Measurements from ENCODE around the gene TMCC1. TPM values are rescaled to one million over a fixed set of nuclear protein-coding genes. Genes with fewer than 3 reads are reported as not detected.

The TMCC1 gene
- total RNA-seq, 2 experiments from 2014 or later = 21.6 to 22.1 TPM

GRCh38 chr3:129608087-129608935, 285.2 kb downstream of the TMCC1 start:
- Mint-ChIP-seq H3K9me3 (no peaks in the 10 kb centered on the region), H3K4me1 (peaks cover 14% of the 10 kb centered on the region), H3K27me3 (peaks cover 49% of the 10 kb centered on the region), H3K36me3 (peaks cover 1% of the 10 kb centered on the region), H3K27ac (no peak overlapping the region), H3K4me3 (peak overlapping the region; percentile 1)
- POLR2A ChIA-PET = no interaction called here
- ATAC-seq (ENCODE audit: low read depth) (no peak), DNase-seq (no peak)

GRCh38 chr3:129607391-129608068, 286.0 kb downstream of the TMCC1 start:
- no peak for ATAC-seq (ENCODE audit: low read depth)
- Mint-ChIP-seq H3K27me3 (peaks cover 56% of the 10 kb centered on the region), H3K9me3 (no peaks in the 10 kb centered on the region), H3K4me3 (peak overlapping the region; percentile 89), H3K27ac (no peak overlapping the region), H3K36me3 (peaks cover 1% of the 10 kb centered on the region), H3K4me1 (peaks cover 14% of the 10 kb centered on the region)
- POLR2A ChIA-PET = interaction anchor here (0.7 kb wide), 1 partner anchor 9 kb away, joined by 4 read pairs; no protein-coding TSS in a partner anchor
- DNase-seq = no peak

- peak; percentile 44 for ATAC-seq (ENCODE audit: low read depth)
- Mint-ChIP-seq H3K4me3 (peak within 1 kb of the TSS; percentile 89), H3K4me1 (peaks cover 14% of the 10 kb centered on the region), H3K9me3 (no peaks in the 10 kb centered on the region), H3K27me3 (peaks cover 61% of the 10 kb centered on the region), H3K27ac (peak within 1 kb of the TSS; percentile 75), H3K36me3 (peaks cover 1% of the 10 kb centered on the region)
- POLR2A ChIA-PET = interaction anchor here (0.7 kb wide), 1 partner anchor 9 kb away, joined by 4 read pairs; no protein-coding TSS in a partner anchor
- peak; percentile 59 for DNase-seq
These were observed 286.7 kb downstream of the TMCC1 start, which contains the start of gene PLXND1 for GRCh38 chr3:129606636-129607390. Gene PLXND1 (minus strand): TSS chr3:129606676. CDS start chr3:129606639, 37 bp downstream.

- peaks cover 65% of the 10 kb centered on the region for H3K27me3 Mint-ChIP-seq
- DNase-seq (peak; percentile 52), ATAC-seq (ENCODE audit: low read depth) (peak; percentile 4)
- peaks cover 1% of the 10 kb centered on the region for H3K36me3 Mint-ChIP-seq
- no peak overlapping the region for H3K27ac Mint-ChIP-seq
- POLR2A ChIA-PET = interaction anchor here (0.5 to 1.4 kb wide), 4 partner anchors 10 to 431 kb away, joined by 3 to 4 read pairs (median 3); no protein-coding TSS in a partner anchor
- no peaks in the 10 kb centered on the region for H3K9me3 Mint-ChIP-seq
- H3K4me1 Mint-ChIP-seq = peaks cover 14% of the 10 kb centered on the region
- H3K4me3 Mint-ChIP-seq = peak overlapping the region; percentile 86
These were observed 287.4 kb downstream of the TMCC1 start for GRCh38 chr3:129605922-129606635.

- peak; percentile 59 for DNase-seq
- POLR2A ChIA-PET = interaction anchor here (0.5 to 1.4 kb wide), 4 partner anchors 9 to 431 kb away, joined by 3 to 4 read pairs (median 3); no protein-coding TSS in a partner anchor
- Mint-ChIP-seq H3K9me3 (no peaks in the 10 kb centered on the region), H3K36me3 (peaks cover 1% of the 10 kb centered on the region), H3K27ac (peak overlapping the region; percentile 75), H3K4me1 (peaks cover 14% of the 10 kb centered on the region), H3K4me3 (peak overlapping the region; percentile 86), H3K27me3 (peaks cover 72% of the 10 kb centered on the region)
- peak; percentile 58 for ATAC-seq (ENCODE audit: low read depth)
These were observed 288.1 kb downstream of the TMCC1 start for GRCh38 chr3:129605203-129605921.

GRCh38 chr3:129604767-129605166, 288.7 kb downstream of the TMCC1 start:
- POLR2A ChIA-PET = interaction anchor here (0.8 to 1.4 kb wide), 2 partner anchors 9 to 166 kb away, joined by 3 to 4 read pairs; no protein-coding TSS in a partner anchor
- H3K4me3 Mint-ChIP-seq = no peak overlapping the region
- H3K36me3 Mint-ChIP-seq = peaks cover 1% of the 10 kb centered on the region
- no peak overlapping the region for H3K27ac Mint-ChIP-seq
- H3K9me3 Mint-ChIP-seq = no peaks in the 10 kb centered on the region
- DNase-seq (no peak), ATAC-seq (ENCODE audit: low read depth) (no peak)
- peaks cover 14% of the 10 kb centered on the region for H3K4me1 Mint-ChIP-seq
- peaks cover 78% of the 10 kb centered on the region for H3K27me3 Mint-ChIP-seq

GRCh38 chr3:129603991-129604749, 289.3 kb downstream of the TMCC1 start:
- POLR2A ChIA-PET = no interaction called here
- H3K27ac Mint-ChIP-seq = no peak overlapping the region
- H3K4me1 Mint-ChIP-seq = peaks cover 14% of the 10 kb centered on the region
- no peaks in the 10 kb centered on the region for H3K9me3 Mint-ChIP-seq
- peaks cover 78% of the 10 kb centered on the region for H3K27me3 Mint-ChIP-seq
- H3K36me3 Mint-ChIP-seq = peaks cover 1% of the 10 kb centered on the region
- ATAC-seq (ENCODE audit: low read depth) (no peak), DNase-seq (no peak)
- H3K4me3 Mint-ChIP-seq = no peak overlapping the region

GRCh38 chr3:129603561-129603942, 290.0 kb downstream of the TMCC1 start:
- no peak overlapping the region for H3K4me3 Mint-ChIP-seq
- H3K27ac Mint-ChIP-seq = no peak overlapping the region
- ATAC-seq (ENCODE audit: low read depth) (no peak), DNase-seq (no peak)
- H3K27me3 Mint-ChIP-seq = peaks cover 74% of the 10 kb centered on the region
- H3K36me3 Mint-ChIP-seq = peaks cover 1% of the 10 kb centered on the region
- no peaks in the 10 kb centered on the region for H3K9me3 Mint-ChIP-seq
- peaks cover 10% of the 10 kb centered on the region for H3K4me1 Mint-ChIP-seq
- POLR2A ChIA-PET = no interaction called here

GRCh38 chr3:129602730-129603560, 290.6 kb downstream of the TMCC1 start:
- Mint-ChIP-seq H3K9me3 (no peaks in the 10 kb centered on the region), H3K27me3 (peaks cover 72% of the 10 kb centered on the region), H3K27ac (no peak overlapping the region), H3K4me1 (peaks cover 8% of the 10 kb centered on the region), H3K36me3 (peaks cover 1% of the 10 kb centered on the region), H3K4me3 (no peak overlapping the region)
- POLR2A ChIA-PET = no interaction called here
- no peak for ATAC-seq (ENCODE audit: low read depth)
- no peak for DNase-seq

GRCh38 chr3:129602309-129602708, 291.2 kb downstream of the TMCC1 start:
- Mint-ChIP-seq H3K4me3 (no peak overlapping the region), H3K9me3 (no peaks in the 10 kb centered on the region), H3K27ac (no peak overlapping the region), H3K27me3 (peaks cover 69% of the 10 kb centered on the region), H3K36me3 (peaks cover 1% of the 10 kb centered on the region), H3K4me1 (peaks cover 7% of the 10 kb centered on the region)
- DNase-seq = no peak
- ATAC-seq (ENCODE audit: low read depth) = no peak
- POLR2A ChIA-PET = no interaction called here

GRCh38 chr3:129601713-129602112, 291.8 kb downstream of the TMCC1 start:
- H3K4me3 Mint-ChIP-seq = no peak overlapping the region
- H3K27ac Mint-ChIP-seq = no peak overlapping the region
- H3K27me3 Mint-ChIP-seq = peaks cover 66% of the 10 kb centered on the region
- no peak for DNase-seq
- peaks cover 2% of the 10 kb centered on the region for H3K4me1 Mint-ChIP-seq
- H3K9me3 Mint-ChIP-seq = no peaks in the 10 kb centered on the region
- POLR2A ChIA-PET = no interaction called here
- H3K36me3 Mint-ChIP-seq = peaks cover 1% of the 10 kb centered on the region
- no peak for ATAC-seq (ENCODE audit: low read depth)

Measured in activated naive CD8-positive, alpha-beta T cell treated with anti-CD3 and anti-CD28 coated beads, Interleukin-2, amount 10 ng/mL, durations not matched to agents 7 days and 5 days (primary cell).